Measurements from ENCODE around the gene MCC.

DNA sequence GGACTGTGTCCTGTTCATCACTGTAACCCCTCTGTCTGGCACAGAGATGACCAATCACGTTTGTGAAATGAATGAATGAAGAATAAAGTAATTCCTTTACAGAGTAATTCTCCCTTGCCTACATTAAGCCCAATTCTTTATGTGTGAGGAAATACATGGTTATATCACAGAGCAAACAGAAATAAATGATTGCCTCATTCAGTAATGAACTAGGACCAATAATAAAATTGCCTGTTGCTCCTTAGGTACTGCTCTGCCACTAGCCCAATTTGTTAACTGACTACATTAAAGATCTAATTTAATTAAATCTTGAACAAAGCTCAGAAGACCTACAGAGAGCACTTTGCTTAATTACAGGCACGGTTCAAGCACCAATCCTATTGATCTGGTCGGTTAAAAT lies 389.9 kb downstream of the MCC start:
- TF ChIP-seq, protein P1, sequence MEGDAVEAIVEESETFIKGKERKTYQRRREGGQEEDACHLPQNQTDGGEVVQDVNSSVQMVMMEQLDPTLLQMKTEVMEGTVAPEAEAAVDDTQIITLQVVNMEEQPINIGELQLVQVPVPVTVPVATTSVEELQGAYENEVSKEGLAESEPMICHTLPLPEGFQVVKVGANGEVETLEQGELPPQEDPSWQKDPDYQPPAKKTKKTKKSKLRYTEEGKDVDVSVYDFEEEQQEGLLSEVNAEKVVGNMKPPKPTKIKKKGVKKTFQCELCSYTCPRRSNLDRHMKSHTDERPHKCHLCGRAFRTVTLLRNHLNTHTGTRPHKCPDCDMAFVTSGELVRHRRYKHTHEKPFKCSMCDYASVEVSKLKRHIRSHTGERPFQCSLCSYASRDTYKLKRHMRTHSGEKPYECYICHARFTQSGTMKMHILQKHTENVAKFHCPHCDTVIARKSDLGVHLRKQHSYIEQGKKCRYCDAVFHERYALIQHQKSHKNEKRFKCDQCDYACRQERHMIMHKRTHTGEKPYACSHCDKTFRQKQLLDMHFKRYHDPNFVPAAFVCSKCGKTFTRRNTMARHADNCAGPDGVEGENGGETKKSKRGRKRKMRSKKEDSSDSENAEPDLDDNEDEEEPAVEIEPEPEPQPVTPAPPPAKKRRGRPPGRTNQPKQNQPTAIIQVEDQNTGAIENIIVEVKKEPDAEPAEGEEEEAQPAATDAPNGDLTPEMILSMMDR (conservative IDR thresholded peaks at IDR 0.05): no peak
- TF ChIP-seq ZFX (IDR thresholded peaks at IDR 0.05): no peak
